NCI-H2196 (cell line): ENCODE measurements around the gene TOMM70.
A peak's percentile ranks its signal among the peaks of the same experiment; 100 is the strongest.
"Not testable (repeated sequence)": the region's sequence is repeated elsewhere in the genome, so short reads cannot be mapped to it uniquely, and the experiment has no call there.

Experiments used
- DNase-seq: peaks from one replicate; lab custom pipeline; 2025; ENCODE audit not compliant: unreplicated experiment; lab: John Stamatoyannopoulos, UW

Gene TOMM70

GRCh38 chr3:100400780-100401673, at the start of gene TOMM70, which contains the start of gene LNP1:
TOMM70 (minus strand) TSS chr3:100401089; CDS start chr3:100400949, 140 bp downstream.
LNP1 (plus strand) TSS chr3:100401539; CDS start chr3:100429730, 28,191 bp downstream.
- DNase-seq, result peak; percentile 99

GRCh38 chr3:100449214-100449613, 48.3 kb upstream of the TOMM70 start:
- no peak for DNase-seq

DNA sequence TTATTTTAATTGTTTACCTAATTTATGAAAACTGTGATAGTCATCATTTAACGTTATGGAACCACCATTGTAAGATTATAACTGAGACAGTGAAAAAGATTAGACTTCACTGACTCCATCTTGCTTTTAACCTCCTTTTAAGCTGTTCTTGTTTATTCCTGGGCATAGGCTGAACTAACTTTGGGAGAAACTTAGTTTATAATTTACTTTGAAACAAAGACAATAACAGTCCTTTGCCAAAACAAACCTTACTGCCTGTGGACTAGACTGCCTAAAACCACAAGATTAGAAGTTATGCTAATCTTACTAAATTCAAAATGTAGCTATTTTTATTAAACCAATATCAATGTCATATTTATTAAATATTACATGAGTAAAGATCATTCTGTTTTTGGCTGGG, 47.2 kb upstream of the TOMM70 start:
- DNase-seq, result no peak

DNA sequence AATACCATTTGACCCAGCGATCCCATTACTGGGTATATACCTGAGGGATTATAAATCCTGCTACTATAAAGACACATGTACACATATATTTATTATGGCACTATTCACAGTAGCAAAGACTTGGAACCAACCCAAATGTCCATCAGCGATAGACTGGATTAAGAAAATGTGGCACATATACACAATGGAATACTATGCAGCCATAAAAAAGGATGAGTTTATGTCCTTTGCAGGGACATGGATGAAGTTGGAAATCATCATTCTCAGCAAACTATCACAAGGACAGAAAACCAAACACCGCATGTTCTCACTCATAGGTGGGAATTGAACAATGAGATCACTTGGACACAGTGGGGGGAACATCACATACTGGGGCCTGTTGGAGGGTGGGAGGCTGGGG, 46.2 kb upstream of the TOMM70 start:
- not testable (repeated sequence) for DNase-seq

- no peak for DNase-seq
Observed at GRCh38 chr3:100443690-100444089, 42.8 kb upstream of the TOMM70 start.

DNA sequence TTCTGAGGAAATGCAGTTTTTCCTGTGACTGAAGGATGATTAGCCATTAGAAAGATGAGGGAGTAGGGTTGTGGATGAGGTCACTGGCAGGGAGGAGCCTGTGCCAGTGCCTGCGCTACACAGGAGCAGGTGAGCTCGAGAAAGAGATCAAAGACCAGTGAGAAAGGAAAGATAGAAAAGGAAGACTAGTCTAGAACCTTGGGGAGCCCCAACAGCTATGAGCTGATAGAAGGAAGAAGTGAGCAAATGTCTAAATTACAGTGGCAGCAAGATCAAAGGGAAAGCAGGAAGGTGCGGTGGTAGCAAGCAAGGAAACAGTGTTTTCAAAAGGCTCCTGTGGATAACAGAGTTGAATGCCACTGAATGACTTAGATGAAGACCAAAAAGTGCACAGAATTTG, 40.0 kb upstream of the TOMM70 start:
- no peak for DNase-seq

GRCh38 chr3:100438623-100438974, 37.7 kb upstream of the TOMM70 start:
- no peak for DNase-seq

- no peak for DNase-seq
Observed at GRCh38 chr3:100437721-100438622, 37.1 kb upstream of the TOMM70 start.

- no peak for DNase-seq
Observed at GRCh38 chr3:100436951-100437350, 36.1 kb upstream of the TOMM70 start.

GRCh38 chr3:100429187-100429716, 28.4 kb upstream of the TOMM70 start:
- no peak for DNase-seq

DNA sequence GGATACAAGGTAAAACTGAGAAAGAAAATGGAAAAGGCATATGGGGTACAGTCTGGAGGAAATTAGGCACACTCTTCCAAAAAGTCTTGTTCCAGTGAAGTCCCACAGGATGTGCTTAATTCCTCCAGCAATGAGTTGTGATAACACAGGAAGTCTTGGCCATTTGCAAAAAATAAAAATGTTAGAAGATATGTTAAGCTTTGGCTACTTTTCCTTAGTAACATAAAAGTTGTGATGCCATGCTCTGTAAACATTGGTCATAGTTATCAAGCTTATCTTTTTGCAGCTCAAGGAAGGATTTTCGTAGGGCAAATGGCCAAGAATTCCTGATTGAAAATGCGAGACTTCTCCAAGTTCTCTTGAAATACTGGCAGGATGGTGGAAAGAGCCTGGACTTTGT, 26.8 kb upstream of the TOMM70 start:
- DNase-seq, result no peak

DNA sequence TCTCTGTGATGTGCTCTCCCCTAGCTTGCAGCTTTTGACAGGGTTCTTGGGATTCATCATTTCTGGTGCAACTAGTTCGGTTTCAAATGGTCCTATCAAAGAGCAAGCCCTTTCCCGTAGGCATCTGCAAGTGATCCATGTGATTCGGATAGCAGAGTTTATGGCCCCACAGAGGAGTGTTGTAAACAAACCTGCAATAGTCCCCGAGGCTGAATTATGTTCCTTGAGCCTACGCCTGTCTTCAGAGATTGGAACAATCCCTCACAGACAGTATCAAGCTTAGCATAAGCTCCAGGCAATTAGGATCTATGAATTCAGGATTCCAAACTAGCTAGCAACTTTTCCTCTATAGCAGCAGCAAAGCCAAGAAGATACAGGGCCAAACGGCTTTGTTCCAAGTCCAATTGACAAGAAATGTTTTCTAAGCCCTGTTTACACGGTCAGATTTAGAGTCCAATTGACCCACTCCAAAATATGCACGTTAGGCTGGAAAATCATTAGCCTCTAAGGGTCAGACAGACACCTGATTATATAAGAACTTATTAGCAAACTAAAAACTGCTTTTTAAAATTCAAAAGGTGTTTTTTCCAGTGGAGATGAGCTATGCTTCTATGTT, 25.3 kb upstream of the TOMM70 start:
- DNase-seq, result no peak

GRCh38 chr3:100425316-100425715, 24.4 kb upstream of the TOMM70 start:
- no peak for DNase-seq

DNA sequence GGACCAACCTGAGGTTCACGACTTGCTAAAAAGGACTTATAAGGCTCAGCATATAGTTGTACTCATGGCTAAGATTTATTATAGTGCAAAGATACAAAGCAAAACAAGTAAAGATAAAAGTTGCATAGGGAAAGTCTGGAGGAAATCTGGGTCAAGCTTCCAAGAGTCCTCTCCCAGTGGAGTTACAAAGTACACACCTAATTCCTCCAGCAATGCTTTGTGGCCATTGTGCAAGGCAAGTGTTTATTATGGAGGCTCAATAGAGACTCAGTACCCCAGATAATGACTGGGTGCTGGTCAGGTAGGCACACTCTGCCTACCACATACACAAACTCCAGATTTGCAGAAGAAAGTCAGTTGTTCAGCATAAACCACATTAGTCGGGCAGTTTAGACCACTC, 23.4 kb upstream of the TOMM70 start:
- no peak for DNase-seq

- DNase-seq, result no peak
Observed at GRCh38 chr3:100423611-100424010, 22.7 kb upstream of the TOMM70 start.

- DNase-seq, result no peak
Observed at GRCh38 chr3:100420885-100421284, 20.0 kb upstream of the TOMM70 start.

- no peak for DNase-seq
Observed at GRCh38 chr3:100419406-100419805, 18.5 kb upstream of the TOMM70 start.

- no peak for DNase-seq
Observed at GRCh38 chr3:100416863-100417262, 16.0 kb upstream of the TOMM70 start.

GRCh38 chr3:100416176-100416575, 15.3 kb upstream of the TOMM70 start:
- DNase-seq, result no peak

GRCh38 chr3:100413613-100414012, 12.7 kb upstream of the TOMM70 start:
- DNase-seq, result no peak

DNA sequence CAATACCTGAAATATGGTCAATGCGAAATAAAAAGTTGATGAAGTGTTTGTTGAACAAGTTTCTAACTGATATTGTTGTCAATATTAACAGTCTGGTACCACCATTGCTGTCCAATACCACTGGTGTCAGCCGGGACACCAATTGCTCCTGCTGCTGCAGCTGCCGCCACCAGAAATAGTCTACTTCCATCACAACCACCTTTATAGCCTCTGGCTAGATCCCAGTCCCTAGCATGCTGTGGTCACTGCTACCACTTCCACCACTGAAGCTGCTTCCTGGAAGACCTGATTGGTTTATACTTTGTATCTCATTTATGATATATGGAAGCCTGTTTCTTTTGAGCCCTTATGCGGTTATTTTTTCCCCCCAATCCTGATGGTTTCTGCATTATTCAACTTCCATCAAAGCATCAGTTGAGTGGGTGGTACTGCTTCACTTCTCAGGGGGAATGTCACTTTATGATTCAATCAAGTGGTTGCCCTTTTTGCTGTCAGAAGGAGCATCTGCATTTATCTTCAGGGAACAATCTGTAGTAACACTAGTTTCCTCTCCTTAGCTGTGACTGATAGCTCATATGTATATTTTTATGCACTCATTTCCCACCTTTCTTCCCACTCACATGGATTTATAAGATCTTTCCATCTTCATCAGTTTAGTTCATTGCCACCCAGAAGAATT, 12.2 kb upstream of the TOMM70 start:
- no peak for DNase-seq
